ENCODE data around the gene TECR. TPM values are rescaled to one million over a fixed set of nuclear protein-coding genes. Genes with fewer than 3 reads are reported as not detected.
A peak's percentile ranks its signal among the peaks of the same experiment; 100 is the strongest.

TECR gene
- total and polyA plus RNA-seq, 2 of the 13 experiments (the other 11 are each of a cell fraction or from before 2014, with no cell fraction given): 54.9 to 121 TPM

GRCh38 chr19:14519860-14520407 lies 9.5 kb upstream of the TECR start (continued):
- TF ChIP-seq, protein P1, sequence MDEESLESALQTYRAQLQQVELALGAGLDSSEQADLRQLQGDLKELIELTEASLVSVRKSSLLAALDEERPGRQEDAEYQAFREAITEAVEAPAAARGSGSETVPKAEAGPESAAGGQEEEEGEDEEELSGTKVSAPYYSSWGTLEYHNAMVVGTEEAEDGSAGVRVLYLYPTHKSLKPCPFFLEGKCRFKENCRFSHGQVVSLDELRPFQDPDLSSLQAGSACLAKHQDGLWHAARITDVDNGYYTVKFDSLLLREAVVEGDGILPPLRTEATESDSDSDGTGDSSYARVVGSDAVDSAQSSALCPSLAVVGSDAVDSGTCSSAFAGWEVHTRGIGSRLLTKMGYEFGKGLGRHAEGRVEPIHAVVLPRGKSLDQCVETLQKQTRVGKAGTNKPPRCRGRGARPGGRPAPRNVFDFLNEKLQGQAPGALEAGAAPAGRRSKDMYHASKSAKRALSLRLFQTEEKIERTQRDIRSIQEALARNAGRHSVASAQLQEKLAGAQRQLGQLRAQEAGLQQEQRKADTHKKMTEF (CRISPR knock-in tag; IDR thresholded peaks at IDR 0.05): peak; percentile 95
- TF ChIP-seq ETS1 (CRISPR knock-in tag; IDR thresholded peaks at IDR 0.05): no peak
- no peak for TF ChIP-seq FOXC1 (CRISPR knock-in tag; IDR thresholded peaks at IDR 0.05; ENCODE audit: borderline replicate concordance)
- TF ChIP-seq KAT8 (CRISPR knock-in tag; IDR thresholded peaks at IDR 0.05): peak; percentile 79
- no peak for TF ChIP-seq FIP1L1 (IDR thresholded peaks at IDR 0.05; ENCODE audit: borderline replicate concordance, insufficient read depth, low read depth, low read length)
- TF ChIP-seq KDM5B (CRISPR knock-in tag; IDR thresholded peaks at IDR 0.05; ENCODE audit: borderline replicate concordance): no peak
- peak; percentile 46; the same call in 1 of the 2 replicates for TF ChIP-seq ZKSCAN8 (CRISPR knock-in tag; IDR thresholded peaks at IDR 0.05; ENCODE audit: borderline replicate concordance)
- TF ChIP-seq MAX (IDR thresholded peaks at IDR 0.05): peak; percentile 74
- TF ChIP-seq ISX (CRISPR knock-in tag; conservative IDR thresholded peaks at IDR 0.05): no peak
- TF ChIP-seq U2AF2 (IDR thresholded peaks at IDR 0.05; ENCODE audit: low read depth, low read length): no peak
- TF ChIP-seq ZBTB7A (CRISPR knock-in tag; IDR thresholded peaks at IDR 0.05): no peak
- no peak for TF ChIP-seq ZNF282 (IDR thresholded peaks at IDR 0.05; ENCODE audit: partially characterized antibody)
- TF ChIP-seq, protein P2, sequence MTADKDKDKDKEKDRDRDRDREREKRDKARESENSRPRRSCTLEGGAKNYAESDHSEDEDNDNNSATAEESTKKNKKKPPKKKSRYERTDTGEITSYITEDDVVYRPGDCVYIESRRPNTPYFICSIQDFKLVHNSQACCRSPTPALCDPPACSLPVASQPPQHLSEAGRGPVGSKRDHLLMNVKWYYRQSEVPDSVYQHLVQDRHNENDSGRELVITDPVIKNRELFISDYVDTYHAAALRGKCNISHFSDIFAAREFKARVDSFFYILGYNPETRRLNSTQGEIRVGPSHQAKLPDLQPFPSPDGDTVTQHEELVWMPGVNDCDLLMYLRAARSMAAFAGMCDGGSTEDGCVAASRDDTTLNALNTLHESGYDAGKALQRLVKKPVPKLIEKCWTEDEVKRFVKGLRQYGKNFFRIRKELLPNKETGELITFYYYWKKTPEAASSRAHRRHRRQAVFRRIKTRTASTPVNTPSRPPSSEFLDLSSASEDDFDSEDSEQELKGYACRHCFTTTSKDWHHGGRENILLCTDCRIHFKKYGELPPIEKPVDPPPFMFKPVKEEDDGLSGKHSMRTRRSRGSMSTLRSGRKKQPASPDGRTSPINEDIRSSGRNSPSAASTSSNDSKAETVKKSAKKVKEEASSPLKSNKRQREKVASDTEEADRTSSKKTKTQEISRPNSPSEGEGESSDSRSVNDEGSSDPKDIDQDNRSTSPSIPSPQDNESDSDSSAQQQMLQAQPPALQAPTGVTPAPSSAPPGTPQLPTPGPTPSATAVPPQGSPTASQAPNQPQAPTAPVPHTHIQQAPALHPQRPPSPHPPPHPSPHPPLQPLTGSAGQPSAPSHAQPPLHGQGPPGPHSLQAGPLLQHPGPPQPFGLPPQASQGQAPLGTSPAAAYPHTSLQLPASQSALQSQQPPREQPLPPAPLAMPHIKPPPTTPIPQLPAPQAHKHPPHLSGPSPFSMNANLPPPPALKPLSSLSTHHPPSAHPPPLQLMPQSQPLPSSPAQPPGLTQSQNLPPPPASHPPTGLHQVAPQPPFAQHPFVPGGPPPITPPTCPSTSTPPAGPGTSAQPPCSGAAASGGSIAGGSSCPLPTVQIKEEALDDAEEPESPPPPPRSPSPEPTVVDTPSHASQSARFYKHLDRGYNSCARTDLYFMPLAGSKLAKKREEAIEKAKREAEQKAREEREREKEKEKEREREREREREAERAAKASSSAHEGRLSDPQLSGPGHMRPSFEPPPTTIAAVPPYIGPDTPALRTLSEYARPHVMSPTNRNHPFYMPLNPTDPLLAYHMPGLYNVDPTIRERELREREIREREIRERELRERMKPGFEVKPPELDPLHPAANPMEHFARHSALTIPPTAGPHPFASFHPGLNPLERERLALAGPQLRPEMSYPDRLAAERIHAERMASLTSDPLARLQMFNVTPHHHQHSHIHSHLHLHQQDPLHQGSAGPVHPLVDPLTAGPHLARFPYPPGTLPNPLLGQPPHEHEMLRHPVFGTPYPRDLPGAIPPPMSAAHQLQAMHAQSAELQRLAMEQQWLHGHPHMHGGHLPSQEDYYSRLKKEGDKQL (CRISPR knock-in tag; IDR thresholded peaks at IDR 0.05; ENCODE audit: low read depth): no peak
- TF ChIP-seq, protein P3, sequence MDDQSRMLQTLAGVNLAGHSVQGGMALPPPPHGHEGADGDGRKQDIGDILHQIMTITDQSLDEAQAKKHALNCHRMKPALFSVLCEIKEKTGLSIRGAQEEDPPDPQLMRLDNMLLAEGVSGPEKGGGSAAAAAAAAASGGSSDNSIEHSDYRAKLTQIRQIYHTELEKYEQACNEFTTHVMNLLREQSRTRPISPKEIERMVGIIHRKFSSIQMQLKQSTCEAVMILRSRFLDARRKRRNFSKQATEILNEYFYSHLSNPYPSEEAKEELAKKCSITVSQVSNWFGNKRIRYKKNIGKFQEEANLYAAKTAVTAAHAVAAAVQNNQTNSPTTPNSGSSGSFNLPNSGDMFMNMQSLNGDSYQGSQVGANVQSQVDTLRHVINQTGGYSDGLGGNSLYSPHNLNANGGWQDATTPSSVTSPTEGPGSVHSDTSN (CRISPR knock-in tag; IDR thresholded peaks at IDR 0.05; ENCODE audit: borderline replicate concordance): no peak
- TF ChIP-seq ZFP62 (CRISPR knock-in tag; IDR thresholded peaks at IDR 0.05): no peak
